ENCODE measurements around the gene EHMT2. TPM values are rescaled to one million over a fixed set of nuclear protein-coding genes. Genes with fewer than 3 reads are reported as not detected.

The EHMT2 gene
- total RNA-seq, 1 donor: 62.0 TPM

- no peak overlapping the region for H3K4me3 ChIP-seq (ENCODE audit: low read depth, low read length)
- no peak for DNase-seq (ENCODE audit: low read depth)
- no peak for TF ChIP-seq CTCF (IDR thresholded peaks at IDR 0.05; ENCODE audit: insufficient read depth, low read length)
Measured at GRCh38 chr6:31882344-31882743, 15.2 kb downstream of the EHMT2 start.

GRCh38 chr6:31881136-31881859 is 16.2 kb downstream of the EHMT2 start:
- no peak for DNase-seq (ENCODE audit: low read depth)
- no peak for TF ChIP-seq CTCF (IDR thresholded peaks at IDR 0.05; ENCODE audit: insufficient read depth, low read length)
- no peak overlapping the region for H3K4me3 ChIP-seq (ENCODE audit: low read depth, low read length)

GRCh38 chr6:31880616-31881015 is 16.9 kb downstream of the EHMT2 start:
- no peak for DNase-seq (ENCODE audit: low read depth)
- no peak overlapping the region for H3K4me3 ChIP-seq (ENCODE audit: low read depth, low read length)
- TF ChIP-seq CTCF (IDR thresholded peaks at IDR 0.05; ENCODE audit: insufficient read depth, low read length): no peak

- DNase-seq (ENCODE audit: low read depth): no peak
- TF ChIP-seq CTCF (IDR thresholded peaks at IDR 0.05; ENCODE audit: insufficient read depth, low read length): no peak
- no peak overlapping the region for H3K4me3 ChIP-seq (ENCODE audit: low read depth, low read length)
Measured at GRCh38 chr6:31879901-31880300, 17.6 kb downstream of the EHMT2 start.

GRCh38 chr6:31879143-31879542 is 18.4 kb downstream of the EHMT2 start:
- TF ChIP-seq CTCF (IDR thresholded peaks at IDR 0.05; ENCODE audit: insufficient read depth, low read length): no peak
- H3K4me3 ChIP-seq (ENCODE audit: low read depth, low read length): no peak overlapping the region
- DNase-seq (ENCODE audit: low read depth): no peak

GRCh38 chr6:31878726-31879125 is 18.8 kb downstream of the EHMT2 start, which contains the start of gene SLC44A4:
Gene SLC44A4 (minus strand): TSS chr6:31878997. CDS start chr6:31878980, 17 bp downstream.
- DNase-seq (ENCODE audit: low read depth): no peak
- TF ChIP-seq CTCF (IDR thresholded peaks at IDR 0.05; ENCODE audit: insufficient read depth, low read length): no peak
- H3K4me3 ChIP-seq (ENCODE audit: low read depth, low read length): no peak within 1 kb of the TSS

- no peak overlapping the region for H3K4me3 ChIP-seq (ENCODE audit: low read depth, low read length)
- no peak for TF ChIP-seq CTCF (IDR thresholded peaks at IDR 0.05; ENCODE audit: insufficient read depth, low read length)
- no peak for DNase-seq (ENCODE audit: low read depth)
Measured at GRCh38 chr6:31878222-31878621, 19.3 kb downstream of the EHMT2 start.

All from fibroblast of the aortic adventitia (primary cell).